Hippocampal formation (tissue), 2 donors: ENCODE results near the gene SPHK1.

Experiments
- DNase-seq, 2 donors: peaks; one replicate each; lab custom pipeline; 2025; lab: John Stamatoyannopoulos, UW

The SPHK1 gene

DNA sequence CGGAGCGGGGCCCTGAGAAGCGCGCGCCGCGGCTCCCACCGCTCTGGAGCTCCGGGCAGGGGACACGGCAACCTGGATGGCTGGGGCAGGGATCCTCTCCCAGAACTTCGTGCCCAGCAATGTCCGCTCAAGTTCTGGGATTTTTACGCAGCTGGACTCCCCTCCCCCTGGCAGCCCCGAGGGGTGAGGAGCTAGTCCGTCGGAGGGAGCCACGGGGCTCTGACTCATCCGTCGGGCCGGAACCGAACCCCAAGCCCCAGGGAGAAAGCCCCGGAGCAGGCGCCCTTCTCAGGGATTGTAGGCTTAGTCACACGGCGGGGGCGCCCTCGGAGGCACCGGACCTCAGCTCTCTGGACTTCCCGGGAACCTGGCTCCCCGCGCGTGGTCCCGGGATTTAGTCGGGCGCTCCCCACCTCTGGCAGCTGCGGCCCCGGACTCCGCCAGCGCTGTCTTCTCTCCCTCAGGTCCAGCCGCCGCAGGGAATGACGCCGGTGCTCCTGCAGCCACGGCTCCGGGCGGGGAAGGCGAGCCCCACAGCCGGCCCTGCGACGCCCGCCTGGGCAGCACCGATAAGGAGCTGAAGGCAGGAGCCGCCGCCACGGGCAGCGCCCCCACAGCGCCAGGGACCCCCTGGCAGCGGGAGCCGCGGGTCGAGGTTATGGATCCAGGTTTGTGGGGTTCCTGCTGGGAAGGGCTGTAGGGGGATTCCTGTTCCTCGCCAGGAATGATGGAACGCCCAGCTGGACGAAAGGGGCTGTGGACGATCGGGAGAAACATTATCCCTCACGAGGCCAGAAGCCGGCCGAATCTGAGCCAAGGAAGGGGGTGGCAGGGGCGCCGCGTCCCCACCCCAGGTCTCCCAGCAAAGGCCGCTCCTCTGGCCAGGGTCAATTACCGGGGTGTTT lies 830 bp downstream of the SPHK1 start:
- DNase-seq = no peak

DNA sequence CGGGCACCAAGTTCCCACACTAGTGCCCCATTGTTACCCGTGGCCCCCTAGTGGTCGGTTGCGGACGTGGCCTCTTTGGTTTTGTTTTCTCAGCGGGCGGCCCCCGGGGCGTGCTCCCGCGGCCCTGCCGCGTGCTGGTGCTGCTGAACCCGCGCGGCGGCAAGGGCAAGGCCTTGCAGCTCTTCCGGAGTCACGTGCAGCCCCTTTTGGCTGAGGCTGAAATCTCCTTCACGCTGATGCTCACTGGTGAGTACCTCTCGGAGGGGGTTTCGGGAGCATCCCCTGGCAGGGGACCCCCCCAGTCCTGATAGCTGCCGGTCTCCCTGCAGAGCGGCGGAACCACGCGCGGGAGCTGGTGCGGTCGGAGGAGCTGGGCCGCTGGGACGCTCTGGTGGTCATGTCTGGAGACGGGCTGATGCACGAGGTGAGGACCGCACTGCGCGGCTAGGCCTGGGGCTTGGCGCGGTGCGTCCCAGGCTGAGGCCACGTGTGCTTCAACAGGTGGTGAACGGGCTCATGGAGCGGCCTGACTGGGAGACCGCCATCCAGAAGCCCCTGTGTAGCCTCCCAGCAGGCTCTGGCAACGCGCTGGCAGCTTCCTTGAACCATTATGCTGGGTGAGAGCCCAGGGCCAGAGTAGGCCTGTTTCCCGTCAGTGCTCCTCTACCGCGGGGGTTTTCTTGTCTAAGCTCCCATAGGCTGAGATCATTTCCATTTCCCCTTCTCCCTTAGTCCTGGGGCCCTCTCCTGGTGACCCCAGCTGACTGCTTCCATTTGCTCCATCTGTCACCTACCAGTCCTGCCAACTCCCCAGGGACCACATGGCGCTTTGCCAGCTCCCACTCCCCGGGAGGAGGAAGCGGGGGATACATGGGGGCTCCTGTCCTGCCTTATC lies 1.7 kb downstream of the SPHK1 start:
- peak in 1 of 2 donors; percentile 39 for DNase-seq

DNA sequence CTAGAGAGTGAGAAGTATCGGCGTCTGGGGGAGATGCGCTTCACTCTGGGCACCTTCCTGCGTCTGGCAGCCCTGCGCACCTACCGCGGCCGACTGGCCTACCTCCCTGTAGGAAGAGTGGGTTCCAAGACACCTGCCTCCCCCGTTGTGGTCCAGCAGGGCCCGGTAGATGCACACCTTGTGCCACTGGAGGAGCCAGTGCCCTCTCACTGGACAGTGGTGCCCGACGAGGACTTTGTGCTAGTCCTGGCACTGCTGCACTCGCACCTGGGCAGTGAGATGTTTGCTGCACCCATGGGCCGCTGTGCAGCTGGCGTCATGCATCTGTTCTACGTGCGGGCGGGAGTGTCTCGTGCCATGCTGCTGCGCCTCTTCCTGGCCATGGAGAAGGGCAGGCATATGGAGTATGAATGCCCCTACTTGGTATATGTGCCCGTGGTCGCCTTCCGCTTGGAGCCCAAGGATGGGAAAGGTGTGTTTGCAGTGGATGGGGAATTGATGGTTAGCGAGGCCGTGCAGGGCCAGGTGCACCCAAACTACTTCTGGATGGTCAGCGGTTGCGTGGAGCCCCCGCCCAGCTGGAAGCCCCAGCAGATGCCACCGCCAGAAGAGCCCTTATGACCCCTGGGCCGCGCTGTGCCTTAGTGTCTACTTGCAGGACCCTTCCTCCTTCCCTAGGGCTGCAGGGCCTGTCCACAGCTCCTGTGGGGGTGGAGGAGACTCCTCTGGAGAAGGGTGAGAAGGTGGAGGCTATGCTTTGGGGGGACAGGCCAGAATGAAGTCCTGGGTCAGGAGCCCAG lies 2.8 kb downstream of the SPHK1 start:
- DNase-seq = no peak

DNA sequence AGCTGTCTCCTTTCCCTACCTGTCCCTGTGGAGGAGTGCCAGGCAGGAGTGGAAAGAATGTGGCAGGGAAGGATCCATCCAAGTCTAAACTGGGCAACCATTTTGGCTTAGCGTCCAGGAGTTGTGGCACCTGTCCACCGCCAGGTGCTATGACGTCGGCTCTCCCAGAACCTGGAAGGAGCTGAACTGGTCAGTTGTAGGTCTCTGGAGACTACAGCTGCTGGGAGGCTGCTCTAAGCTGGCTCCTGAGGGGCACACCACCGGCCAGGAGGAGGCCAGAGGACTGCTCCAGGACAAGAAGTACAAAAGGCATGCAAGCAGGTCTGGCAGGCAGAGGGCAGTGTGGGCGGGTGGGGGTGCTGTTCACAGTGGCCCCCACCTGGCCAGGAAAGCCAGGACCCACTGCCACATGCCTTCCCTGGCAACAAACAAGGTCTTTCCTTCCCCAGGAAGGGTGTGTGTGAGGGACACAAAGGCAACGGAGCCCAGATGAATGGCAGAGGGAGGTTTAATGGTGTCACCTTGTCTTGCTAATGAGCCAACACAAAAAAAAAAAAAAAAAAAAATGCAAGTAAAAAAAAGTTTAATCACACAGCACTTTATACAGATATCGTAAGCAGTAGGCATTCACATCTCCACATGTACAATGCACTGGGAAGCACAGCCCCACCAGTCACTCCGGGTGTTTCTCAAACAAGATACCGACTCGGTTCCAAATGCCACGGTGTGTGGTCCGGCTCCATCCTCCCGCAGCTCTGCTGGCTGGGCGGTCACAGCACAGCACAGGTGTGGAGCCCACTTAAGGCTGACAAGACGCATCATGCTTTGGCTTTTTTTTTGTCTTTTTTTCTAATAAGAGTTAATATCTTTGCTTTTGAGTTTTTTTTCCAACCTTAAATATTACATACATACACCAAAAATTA lies 4.8 kb downstream of the SPHK1 start:
- no peak for DNase-seq

DNA sequence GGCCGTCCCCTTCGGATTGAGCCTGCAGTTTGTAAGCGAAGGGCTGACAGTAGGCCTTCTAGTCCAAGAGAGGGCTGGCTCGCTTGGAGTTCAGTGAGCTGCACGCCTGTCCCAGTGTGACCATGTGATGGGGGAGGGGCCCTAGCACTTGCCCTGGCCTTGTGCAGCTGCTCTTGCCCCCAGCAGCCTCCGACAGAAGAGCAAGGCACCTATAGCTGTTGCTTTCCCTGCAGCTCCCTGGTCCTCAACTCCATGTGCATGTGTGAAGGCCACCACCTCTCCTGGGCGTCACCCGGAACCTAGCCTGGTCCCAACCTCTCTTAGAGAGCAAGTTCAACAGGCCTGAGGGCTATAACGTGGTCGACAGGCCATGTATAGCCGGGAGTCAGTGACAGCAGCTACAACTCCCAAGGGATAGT lies 5.6 kb downstream of the SPHK1 start:
- no peak for DNase-seq

DNA sequence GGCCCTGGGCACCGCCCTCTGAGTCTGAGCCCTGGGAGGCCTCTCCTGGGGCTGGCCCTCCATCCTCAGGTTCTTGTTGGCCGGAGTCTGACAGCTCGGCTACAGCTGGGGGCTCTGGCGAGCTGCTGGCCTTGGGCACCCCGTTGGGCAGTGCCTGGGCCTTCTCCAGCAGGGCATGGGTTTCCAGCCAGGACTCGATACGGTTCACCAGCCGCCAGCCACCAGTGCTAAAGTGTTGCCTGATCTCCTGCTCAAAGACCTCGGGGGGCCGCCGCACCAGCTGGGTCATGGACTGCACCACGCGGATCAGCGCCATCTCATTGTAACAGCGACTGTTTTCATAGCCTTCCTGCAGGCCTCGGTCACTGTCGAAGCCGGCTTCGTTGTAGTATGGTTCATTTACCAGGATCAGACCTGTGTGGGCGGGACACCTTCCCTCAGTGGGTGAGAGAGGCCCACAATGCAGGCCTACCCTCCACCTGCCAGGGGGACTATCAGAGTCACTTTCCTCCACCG lies 6.8 kb downstream of the SPHK1 start:
- no peak for DNase-seq

DNA sequence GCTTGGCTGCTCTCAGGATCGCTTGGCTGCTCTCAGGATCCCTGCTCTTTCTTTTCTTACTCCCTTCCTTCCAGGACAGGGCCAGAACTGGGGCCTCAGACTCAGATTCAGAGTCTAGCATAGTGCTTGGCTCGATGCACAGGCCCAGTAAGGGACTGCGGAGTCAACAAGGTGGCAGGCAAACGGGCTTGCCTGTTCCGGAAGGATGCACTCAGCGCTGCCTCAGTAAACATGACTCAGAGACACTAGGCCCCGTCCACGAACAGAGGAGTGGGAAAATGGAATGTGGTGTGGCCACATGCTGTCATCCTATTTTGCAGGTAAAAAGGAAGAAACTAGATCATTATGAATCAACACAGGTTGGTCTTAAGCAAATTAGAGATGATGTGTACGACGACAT lies 9.8 kb downstream of the SPHK1 start:
- no peak for DNase-seq

DNA sequence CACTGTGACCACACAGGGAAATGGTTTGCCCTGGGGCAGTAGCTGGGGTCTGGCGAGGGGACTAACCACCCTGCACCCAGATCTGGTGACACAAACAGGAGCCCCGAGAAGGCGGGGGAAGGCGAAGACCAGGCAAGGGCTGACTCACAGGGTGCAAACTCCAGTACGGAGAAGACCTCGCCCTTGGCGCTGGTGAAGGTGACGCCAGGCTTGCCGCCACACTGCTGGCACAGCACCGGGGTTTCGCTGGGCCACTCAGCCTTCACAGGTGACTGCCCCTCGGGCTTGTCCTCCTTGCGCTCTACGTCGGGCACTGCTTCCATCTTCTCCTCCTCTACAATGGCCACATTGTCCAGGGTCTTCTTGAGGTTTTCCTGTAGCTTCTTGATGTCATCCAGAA lies 11.6 kb downstream of the SPHK1 start:
- DNase-seq = no peak

DNA sequence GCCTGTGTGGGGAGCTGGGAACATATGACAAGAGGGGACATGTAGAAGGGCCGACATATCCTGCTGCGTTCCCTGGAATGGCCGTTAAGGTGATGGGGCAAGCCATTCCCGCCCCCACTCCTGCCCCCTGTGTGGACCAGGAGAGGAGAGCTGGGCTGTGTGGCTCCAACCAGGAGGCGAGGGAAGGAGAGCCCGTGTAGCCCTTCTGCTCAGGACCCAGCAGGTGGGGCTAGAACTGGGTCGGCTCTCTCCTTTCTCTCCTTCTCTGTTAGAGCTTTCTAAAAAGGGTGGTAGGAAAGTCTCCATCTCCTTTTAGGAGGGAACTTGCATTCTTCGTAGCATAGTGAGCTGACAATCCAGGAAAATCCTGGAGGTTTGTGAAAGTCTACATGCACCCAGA lies 12.8 kb downstream of the SPHK1 start:
- no peak for DNase-seq

DNA sequence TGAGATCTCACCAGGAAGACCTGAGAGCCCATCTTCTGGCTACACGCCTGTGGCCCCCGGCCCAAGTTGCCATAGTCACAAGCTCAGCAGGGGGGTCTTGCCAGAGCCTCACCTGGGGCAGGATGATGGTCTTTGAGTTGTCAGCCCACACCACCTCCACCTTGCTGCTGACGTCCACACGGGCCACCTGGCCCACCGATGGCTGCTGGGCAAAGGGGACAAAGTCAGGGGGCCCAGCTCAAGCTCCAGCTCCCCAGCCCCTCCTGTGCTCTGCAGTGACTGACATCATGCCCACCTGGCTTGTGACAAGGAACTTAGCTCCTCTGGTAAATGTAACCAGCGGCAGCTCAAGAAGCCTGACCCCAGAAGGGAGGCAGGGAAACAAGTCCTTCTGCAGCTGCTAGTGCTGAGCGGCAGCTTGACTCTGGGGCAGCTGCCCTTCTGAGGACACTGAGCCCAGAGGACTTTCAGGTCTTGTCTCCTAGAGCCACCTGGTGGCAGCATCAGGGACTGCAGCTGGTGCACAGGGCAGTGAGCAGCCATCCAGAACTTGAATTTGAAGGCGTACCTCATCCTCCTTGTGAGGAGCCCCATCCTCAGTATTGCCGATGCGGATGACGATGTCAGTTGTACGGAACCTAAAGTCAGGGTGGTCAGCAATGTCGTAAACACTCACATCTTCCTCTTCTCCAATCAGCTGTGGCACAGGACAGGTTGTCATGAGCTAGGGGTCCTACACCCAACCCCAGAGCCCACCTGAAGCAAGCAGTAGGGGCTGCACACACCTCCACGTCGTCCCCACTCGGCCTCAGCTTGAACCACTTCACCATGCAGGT lies 13.5 kb downstream of the SPHK1 start:
- peak; percentile 58 to 82 for DNase-seq

DNA sequence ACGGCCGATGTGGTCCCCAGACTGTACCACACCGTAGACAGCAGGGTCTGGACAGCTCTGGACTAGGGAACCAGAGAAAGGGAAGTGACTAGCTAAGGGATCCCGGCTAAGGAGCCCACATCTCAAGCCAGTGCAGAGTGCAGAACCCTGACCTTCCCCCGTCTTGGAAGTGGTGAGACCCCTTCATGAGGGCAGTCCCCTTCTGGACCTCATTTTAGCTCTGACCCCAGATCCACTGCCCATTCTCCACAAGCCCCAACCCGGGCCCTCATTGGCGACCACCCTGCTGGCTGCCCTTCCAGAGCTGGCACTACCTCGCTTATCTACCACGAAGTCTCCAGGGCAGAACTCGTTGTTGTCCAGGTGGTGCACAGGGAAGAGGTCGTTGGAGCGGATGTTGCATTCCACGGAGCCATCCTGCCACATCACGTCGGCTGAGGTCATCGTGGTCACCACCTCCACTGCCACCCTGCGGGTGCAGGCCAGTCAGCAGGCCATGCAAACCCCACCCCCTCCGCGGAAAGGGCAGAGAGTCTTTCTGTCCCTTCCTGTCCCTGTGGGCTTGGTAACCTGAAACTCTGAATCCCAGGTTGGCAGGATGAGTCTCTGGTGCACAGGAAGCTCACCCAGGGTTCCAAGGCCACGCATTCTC lies 14.2 kb downstream of the SPHK1 start:
- no peak for DNase-seq

DNA sequence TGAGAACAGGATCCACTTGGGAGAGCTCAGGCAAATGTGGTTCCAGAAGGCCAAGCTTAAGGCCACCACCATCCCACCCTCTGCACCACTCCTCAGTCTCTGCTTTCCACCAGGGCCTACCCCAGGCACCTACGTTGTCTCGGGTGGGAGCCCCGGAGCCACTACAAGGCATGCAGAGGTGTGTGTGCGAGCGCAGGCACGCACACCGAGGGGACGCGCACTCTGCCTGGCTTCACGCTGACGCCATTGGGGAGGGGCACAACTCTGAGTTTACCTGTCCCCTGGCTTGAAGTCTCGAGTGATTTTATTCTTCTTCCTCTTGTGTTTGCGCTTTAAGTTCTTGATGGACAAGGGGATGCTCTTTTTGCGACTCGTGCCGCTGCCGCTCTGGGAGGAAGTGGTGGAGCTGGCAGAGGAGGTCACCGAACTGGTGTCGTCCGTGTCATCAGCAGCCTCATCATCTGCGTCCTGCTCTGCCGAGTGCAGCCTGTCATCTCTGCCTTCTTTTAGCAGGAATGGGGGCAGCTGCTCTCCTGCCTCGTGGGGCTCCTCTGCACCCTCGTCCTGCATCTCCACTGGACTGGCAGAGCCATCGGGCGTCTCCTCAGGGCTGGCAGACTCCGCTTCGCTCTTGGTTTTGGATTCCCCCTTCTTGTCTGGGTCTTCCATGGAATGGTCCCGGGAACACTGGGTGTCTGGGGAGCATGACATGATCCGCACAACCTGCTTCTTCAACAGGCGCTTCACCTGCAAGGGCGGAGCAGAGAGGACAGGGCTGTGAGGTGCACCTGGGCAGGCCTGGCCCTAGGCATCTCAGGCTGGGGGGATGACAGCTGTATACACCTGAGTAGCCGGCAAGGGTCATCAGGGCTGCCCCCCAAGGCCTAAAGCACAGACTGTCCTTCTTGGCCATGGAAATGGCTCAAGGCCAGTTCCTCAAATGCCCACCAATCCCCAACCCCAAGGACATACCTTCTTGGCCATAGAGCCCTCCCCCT lies 15.1 kb downstream of the SPHK1 start:
- DNase-seq = no peak

DNA sequence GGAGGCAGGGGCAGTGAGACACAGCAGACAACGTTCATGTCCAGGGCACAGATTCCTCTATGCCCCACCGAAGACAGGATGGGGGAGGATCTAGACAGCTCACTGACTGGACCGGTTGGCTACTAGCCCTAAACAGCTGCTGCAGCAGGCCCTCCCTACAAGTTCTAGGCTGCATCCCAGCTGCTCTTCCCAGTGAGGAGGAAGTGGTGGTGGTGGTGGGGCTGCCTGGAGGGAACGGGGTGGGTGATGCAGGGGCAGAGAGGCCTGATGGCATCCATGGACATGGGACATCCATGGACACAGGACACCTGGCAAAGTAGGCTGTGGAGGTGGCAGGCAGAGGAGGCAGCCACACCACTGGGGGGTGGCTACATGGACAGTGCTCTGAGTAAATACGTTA lies 18.3 kb downstream of the SPHK1 start:
- no peak for DNase-seq

DNA sequence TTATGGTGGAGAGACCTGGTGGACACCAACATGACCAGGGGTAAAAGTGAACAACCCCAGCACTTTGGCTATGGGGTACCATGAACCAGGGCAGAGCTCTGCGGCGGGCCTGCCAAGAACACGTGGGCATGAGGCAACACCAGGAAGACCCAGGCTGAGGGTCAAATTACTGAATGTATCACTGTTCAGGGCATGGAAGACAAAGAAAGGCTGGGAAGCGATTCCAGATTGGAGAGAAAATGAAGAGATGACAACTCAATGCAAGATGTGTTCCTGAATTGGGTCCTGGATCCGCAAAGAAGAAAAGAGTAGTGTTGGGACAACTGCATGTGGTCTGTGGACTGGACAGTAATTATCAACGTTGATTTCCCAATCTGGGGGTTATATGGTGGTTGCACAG lies 19.8 kb downstream of the SPHK1 start:
- DNase-seq = no peak

DNA sequence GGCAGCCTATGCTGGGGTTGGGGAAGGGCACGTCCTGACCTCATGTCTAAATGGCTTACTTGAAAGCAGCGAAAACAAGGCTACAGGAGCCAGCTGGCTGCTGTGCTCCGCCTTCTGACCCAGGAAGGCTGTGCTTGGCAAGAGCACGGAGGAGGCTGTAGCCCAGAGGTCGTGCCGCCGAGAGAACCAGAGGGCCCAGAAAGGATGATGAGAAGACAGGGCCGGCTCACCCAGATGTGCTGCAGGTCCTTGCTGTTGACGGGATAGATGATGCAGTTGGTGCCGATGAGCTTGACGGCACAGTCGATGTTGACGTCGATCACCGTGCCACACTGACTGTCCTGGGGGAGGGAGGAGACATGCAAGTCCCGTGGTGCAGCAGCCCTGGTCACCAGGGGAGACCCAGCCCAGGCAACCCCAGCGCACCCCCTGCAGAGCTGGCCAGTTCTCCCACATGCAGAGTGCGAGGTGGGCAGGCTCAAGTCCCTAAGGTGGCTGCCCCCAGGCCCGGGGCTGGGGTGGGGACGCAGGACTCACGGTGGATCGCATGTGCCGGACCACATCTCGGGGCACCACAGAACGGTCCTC lies 20.7 kb downstream of the SPHK1 start:
- DNase-seq = no peak

DNA sequence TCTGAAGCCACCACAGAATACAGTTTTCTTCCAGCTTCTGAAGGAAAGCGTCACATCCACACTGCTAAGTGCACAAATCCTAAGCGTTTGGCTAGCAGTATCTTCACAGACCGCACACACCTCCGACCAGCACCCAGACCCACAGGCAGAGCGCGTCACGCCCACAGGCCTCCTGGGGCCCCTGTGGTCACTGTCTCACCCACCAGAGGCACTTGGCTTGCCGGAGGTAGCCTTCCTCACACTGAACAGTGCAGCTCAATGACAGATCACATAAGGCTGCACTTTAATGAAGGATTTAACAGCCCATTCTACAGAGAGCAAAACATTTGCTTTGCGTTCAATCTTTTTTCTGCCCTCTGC lies 21.2 kb downstream of the SPHK1 start:
- no peak for DNase-seq

DNA sequence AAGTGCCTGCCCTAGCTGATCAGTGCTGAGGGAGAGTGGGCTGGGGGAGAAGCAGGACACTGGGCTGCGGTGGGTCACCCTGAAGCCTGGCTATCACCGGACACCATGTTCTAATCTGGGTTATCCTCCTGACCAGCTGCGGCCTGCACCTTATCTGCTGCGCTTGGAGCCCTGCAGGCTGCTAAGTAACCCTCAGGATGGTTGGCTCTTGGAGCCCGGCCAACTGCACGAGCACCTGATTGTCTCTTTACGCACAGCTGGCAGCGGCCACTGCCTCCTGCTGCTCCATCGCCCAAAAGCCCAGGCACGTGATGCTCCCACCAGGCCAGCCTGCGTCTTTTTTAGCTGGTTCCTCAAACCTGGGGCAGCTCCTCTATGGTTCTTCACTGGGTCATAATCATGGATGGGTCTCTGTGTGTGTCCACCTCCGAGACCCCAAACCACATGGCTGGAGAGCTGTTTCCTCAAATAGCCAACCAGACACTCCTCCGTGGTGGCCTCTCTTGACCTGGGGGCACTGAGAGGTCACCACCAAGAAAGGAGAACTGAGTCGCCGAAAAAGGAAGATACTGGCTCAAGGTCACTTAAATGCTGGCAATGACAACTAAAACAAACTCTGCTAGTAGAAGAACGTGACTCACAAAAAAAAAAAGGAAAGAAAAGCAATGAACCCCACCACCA lies 21.7 kb downstream of the SPHK1 start:
- no peak for DNase-seq
